PC-9 (cell line): ENCODE results near the gene TSBP1. TPM values are rescaled to one million over a fixed set of nuclear protein-coding genes. Genes with fewer than 3 reads are reported as not detected.
A peak's percentile ranks its signal among the peaks of the same experiment; 100 is the strongest.

Experiments used
- Bru-seq: library from RNA; stranded (reverse); fragments of 400-500 nt; gene quantifications from one replicate; lab custom pipeline; 2021; lab: Mats Ljungman, UMichigan
- BruChase-seq, 2 experiments: library from RNA; stranded (reverse); fragments of 400-500 nt; gene quantifications; one replicate each; lab custom pipeline; 2021; lab: Mats Ljungman, UMichigan
- BruUV-seq: library from RNA; stranded (reverse); fragments of 400-500 nt; replicated peaks from 2 replicates; lab custom pipeline; 2021; lab: Mats Ljungman, UMichigan
- CTCF ChIA-PET: fragments of 300-600 bp; sonication (Branson Sonifier 250); formaldehyde crosslinking; loops from one replicate; lab custom pipeline; 2022; ENCODE audit warnings: antibody characterized with exemption; lab: Charles Lee
- POLR2A ChIA-PET: fragments of 300-600 bp; sonication (Branson Sonifier 250); formaldehyde crosslinking; loops from one replicate; lab custom pipeline; 2022; ENCODE audit warnings: antibody characterized with exemption; ENCODE audit not compliant: unreplicated experiment; lab: Charles Lee
- DNase-seq, 2 experiments: peaks; one replicate each; pipeline versions ENCODE4 v3.0.0 to v3.0.0-alpha.2; 2015 to 2022; ENCODE audit warnings: mixed read lengths in 1 of 2
- H2AFZ ChIP-seq: fragments of 200-600 bp; sonication (generic); 2 replicates; pipeline ENCODE4 v1.8.1; 2017; ENCODE audit warnings: antibody characterized with exemption
- H3F3A ChIP-seq: fragments of 200-600 bp; sonication (generic); 2 replicates; pipeline ENCODE4 v1.8.1; 2017; ENCODE audit warnings: antibody characterized with exemption, mild to moderate bottlenecking, low read depth; ENCODE audit not compliant: insufficient read depth
- H3K27ac ChIP-seq: fragments of 200-600 bp; sonication (generic); 2 replicates; pipeline ENCODE4 v1.6.1; 2016; ENCODE audit warnings: mixed run types
- H3K27me3 ChIP-seq: fragments of 200-600 bp; sonication (generic); 2 replicates; pipeline ENCODE4 v1.6.1; 2016; ENCODE audit warnings: low read depth, mixed run types; ENCODE audit not compliant: insufficient read depth
- H3K36me3 ChIP-seq: fragments of 200-600 bp; sonication (generic); 2 replicates; pipeline ENCODE4 v1.6.1; 2016; ENCODE audit warnings: low read depth, mixed run types
- H3K4me1 ChIP-seq: fragments of 200-600 bp; sonication (generic); replicated peaks from 2 replicates; pipeline ENCODE4 v1.6.1; 2016; ENCODE audit warnings: mixed run types; ENCODE audit not compliant: insufficient read depth
- H3K4me2 ChIP-seq: fragments of 200-600 bp; sonication (generic); 2 replicates; pipeline ENCODE4 v1.6.1; 2017; ENCODE audit warnings: mixed run types
- H3K4me3 ChIP-seq: fragments of 200-600 bp; sonication (generic); 2 replicates; pipeline ENCODE4 v1.6.1; 2016; ENCODE audit warnings: mixed run types
- H3K79me2 ChIP-seq: fragments of 200-600 bp; sonication (generic); 2 replicates; pipeline ENCODE4 v1.6.1; 2017; ENCODE audit warnings: low read depth, mixed run types
- H3K9me2 ChIP-seq: fragments of 200-600 bp; sonication (generic); 2 replicates; pipeline ENCODE4 v1.8.1; 2017; ENCODE audit warnings: mild to moderate bottlenecking; ENCODE audit not compliant: insufficient read depth
- H3K9me3 ChIP-seq: fragments of 200-600 bp; sonication (generic); 2 replicates; pipeline ENCODE4 v1.8.1; 2016; ENCODE audit warnings: low read depth; ENCODE audit not compliant: insufficient read depth
- H4K20me1 ChIP-seq: fragments of 200-600 bp; sonication (generic); 2 replicates; pipeline ENCODE4 v1.8.1; 2017; ENCODE audit not compliant: insufficient read depth
- EZH2 ChIP-seq: fragments of 200-600 bp; sonication (generic); IDR thresholded peaks from 2 replicates; pipeline ENCODE4 v1.8.0; 2017; ENCODE audit warnings: antibody characterized with exemption, low read depth
- intact Hi-C: fragments of 100-400 bp; cut with micrococcal nuclease; formaldehyde crosslinking; loops from one replicate; pipeline ENCODE4 v1.10.0; 2022; ENCODE audit not compliant: unreplicated experiment
- long read RNA-seq: library from polyadenylated mRNA; stranded (forward); transcript quantifications from one replicate; pipeline ENCODE4 v2.0.0, GENCODE V29; 2022
- total RNA-seq: library from RNA; stranded (reverse); gene quantifications from 2 replicates; pipeline ENCODE4 v1.2.3, GENCODE V29; 2021
- TF ChIP-seq, protein P1 (sequence below): fragments of 200-600 bp; sonication (generic); conservative IDR thresholded peaks from 2 replicates; pipeline ENCODE4 v1.6.1; 2017; ENCODE audit warnings: mixed run types, antibody characterized with exemption, mild to moderate bottlenecking, moderate library complexity

The TSBP1 gene, protein sequence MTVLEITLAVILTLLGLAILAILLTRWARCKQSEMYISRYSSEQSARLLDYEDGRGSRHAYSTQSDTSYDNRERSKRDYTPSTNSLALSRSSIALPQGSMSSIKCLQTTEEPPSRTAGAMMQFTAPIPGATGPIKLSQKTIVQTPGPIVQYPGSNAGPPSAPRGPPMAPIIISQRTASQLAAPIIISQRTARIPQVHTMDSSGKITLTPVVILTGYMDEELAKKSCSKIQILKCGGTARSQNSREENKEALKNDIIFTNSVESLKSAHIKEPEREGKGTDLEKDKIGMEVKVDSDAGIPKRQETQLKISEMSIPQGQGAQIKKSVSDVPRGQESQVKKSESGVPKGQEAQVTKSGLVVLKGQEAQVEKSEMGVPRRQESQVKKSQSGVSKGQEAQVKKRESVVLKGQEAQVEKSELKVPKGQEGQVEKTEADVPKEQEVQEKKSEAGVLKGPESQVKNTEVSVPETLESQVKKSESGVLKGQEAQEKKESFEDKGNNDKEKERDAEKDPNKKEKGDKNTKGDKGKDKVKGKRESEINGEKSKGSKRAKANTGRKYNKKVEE
- total RNA-seq (not detected in 2 replicates), Bru-seq, nascent RNA (not detected), BruChase-seq, experiment 1, labeled RNA remaining after a 2-hour chase (not detected), BruChase-seq, experiment 2, labeled RNA remaining after a 6-hour chase (not detected)
- long read RNA-seq = 0 reads

DNA sequence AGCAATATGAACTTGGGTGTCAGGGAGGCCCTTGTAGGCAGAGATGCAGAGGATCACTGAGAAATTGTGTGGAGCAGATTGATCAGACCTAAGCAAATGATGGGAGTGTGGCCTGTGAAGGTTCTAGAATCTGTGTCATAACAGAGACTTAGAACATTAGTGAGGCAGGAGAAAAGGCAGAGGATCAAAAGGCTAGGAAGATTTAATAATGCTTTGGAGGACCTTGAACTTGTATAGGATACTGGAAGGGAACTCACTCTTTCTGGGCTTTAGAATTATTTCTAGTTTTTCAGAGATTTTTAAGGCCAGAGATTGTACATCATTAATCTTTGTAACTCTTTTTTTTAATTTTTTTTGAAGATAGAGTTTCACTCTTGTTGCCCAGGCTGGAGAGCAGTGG lies at the start of gene TSBP1:
Gene TSBP1, minus strand, starts transcription at position 101 of the 400 bp plus-strand sequence. CDS start 197 bp downstream, outside the sequence.
- no peaks in the 10 kb centered on the region for H3K36me3 ChIP-seq
- POLR2A ChIA-PET = no interaction called here
- no peak within 1 kb of the TSS for H2AFZ ChIP-seq
- H3K9me3 ChIP-seq = no peaks in the 10 kb centered on the region
- no peak for DNase-seq
- intact Hi-C loops = no loop called here
- no peak within 1 kb of the TSS for H3K4me3 ChIP-seq
- no peak within 1 kb of the TSS for H3K27ac ChIP-seq
- no TSS peak for BruUV-seq
- TF ChIP-seq EZH2 = no peak
- TF ChIP-seq, protein P1, sequence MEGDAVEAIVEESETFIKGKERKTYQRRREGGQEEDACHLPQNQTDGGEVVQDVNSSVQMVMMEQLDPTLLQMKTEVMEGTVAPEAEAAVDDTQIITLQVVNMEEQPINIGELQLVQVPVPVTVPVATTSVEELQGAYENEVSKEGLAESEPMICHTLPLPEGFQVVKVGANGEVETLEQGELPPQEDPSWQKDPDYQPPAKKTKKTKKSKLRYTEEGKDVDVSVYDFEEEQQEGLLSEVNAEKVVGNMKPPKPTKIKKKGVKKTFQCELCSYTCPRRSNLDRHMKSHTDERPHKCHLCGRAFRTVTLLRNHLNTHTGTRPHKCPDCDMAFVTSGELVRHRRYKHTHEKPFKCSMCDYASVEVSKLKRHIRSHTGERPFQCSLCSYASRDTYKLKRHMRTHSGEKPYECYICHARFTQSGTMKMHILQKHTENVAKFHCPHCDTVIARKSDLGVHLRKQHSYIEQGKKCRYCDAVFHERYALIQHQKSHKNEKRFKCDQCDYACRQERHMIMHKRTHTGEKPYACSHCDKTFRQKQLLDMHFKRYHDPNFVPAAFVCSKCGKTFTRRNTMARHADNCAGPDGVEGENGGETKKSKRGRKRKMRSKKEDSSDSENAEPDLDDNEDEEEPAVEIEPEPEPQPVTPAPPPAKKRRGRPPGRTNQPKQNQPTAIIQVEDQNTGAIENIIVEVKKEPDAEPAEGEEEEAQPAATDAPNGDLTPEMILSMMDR = no peak
- no peak within 1 kb of the TSS for H3K4me2 ChIP-seq
- no peaks in the 10 kb centered on the region for H3K9me2 ChIP-seq
- no peaks in the 10 kb centered on the region for H4K20me1 ChIP-seq
- no peaks in the 10 kb centered on the region for H3K4me1 ChIP-seq
- peaks cover 11% of the 10 kb centered on the region for H3K27me3 ChIP-seq
- CTCF ChIA-PET = no interaction called here
- H3F3A ChIP-seq = no peaks in the 10 kb centered on the region
- H3K79me2 ChIP-seq = no peaks in the 10 kb centered on the region

DNA sequence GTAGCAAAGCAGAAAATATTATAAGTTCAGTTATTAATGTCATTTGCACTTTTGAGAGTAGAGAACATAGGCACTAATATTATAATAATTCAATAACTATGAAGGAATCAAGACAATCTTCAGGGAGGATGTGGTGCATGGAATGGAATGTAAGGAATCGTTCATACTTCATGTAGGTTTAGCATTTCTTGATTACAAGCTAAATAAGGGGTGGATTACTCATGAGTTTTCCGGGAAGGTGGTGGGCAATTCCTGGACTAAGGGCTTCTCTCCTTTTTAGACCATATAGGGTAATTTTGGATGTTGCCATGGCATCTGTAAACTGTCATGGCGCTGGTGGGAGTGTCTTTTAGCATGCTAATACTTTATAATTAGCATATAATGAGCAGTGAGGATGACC lies 44.3 kb upstream of the TSBP1 start:
- intact Hi-C loops = loop anchor here (10.0 kb wide), 1 partner anchor 171 kb away; no protein-coding TSS in a partner anchor
- peaks cover 52% of the 10 kb centered on the region for H3K27me3 ChIP-seq

DNA sequence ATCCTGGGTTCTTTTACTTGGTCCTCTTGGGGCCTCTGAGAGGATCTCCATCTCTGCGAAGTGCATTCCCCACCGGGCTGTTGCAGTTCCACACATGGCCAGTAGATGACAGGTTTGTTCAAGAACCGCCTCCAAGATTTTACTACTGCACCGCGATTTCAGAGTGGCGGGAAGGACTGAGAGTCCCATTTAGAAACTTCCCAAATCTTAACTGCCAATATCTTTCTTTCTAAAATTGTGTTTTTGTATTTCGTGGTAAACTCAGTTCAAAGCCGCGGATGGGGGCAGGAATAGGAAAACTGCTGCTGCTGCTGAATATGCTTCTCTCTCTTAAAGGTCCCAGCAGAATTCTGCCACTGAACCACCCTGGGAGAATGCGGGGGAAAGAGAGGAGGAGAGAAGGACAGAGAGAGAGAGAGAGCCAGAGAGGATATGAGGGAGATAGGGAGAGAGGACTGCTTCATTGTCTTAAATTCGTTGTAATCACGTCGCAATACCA lies 43.9 kb upstream of the TSBP1 start:
- TF ChIP-seq, protein P1 = peak; percentile 90
- TF ChIP-seq EZH2 = no peak
- no peaks in the 10 kb centered on the region for H4K20me1 ChIP-seq
- no peak overlapping the region for H2AFZ ChIP-seq
- ChIA-PET POLR2A (no interaction called here), CTCF (no interaction called here)
- no TSS peak for BruUV-seq
- no peaks in the 10 kb centered on the region for H3K36me3 ChIP-seq
- H3K9me2 ChIP-seq = no peaks in the 10 kb centered on the region
- intact Hi-C loops = loop anchor here (1.0 to 10.0 kb wide), 4 partner anchors 171 to 453 kb away; no protein-coding TSS in a partner anchor
- no peak overlapping the region for H3K4me3 ChIP-seq
- no peaks in the 10 kb centered on the region for H3F3A ChIP-seq
- H3K79me2 ChIP-seq = no peaks in the 10 kb centered on the region
- peaks cover 48% of the 10 kb centered on the region for H3K27me3 ChIP-seq
- H3K4me1 ChIP-seq = no peaks in the 10 kb centered on the region
- no peaks in the 10 kb centered on the region for H3K9me3 ChIP-seq
- DNase-seq = peak in 1 of 2 experiments; percentile 57
- no peak overlapping the region for H3K27ac ChIP-seq
- H3K4me2 ChIP-seq = no peak overlapping the region

More for the DNA sequence above, 44.3 kb upstream of the TSBP1 start:
- CTCF ChIA-PET = no interaction called here
- POLR2A ChIA-PET = no interaction called here
- no TSS peak for BruUV-seq
- no peaks in the 10 kb centered on the region for H3F3A ChIP-seq
- no peak overlapping the region for H3K4me2 ChIP-seq
- H3K36me3 ChIP-seq = no peaks in the 10 kb centered on the region
- TF ChIP-seq, protein P1 = no peak
- no peak for TF ChIP-seq EZH2
- no peaks in the 10 kb centered on the region for H3K79me2 ChIP-seq
- no peaks in the 10 kb centered on the region for H3K9me3 ChIP-seq
- no peak for DNase-seq
- H2AFZ ChIP-seq = no peak overlapping the region
- no peak overlapping the region for H3K27ac ChIP-seq
- no peaks in the 10 kb centered on the region for H4K20me1 ChIP-seq
- H3K9me2 ChIP-seq = no peaks in the 10 kb centered on the region
- no peaks in the 10 kb centered on the region for H3K4me1 ChIP-seq
- no peak overlapping the region for H3K4me3 ChIP-seq
